ENCODE measurements around the gene LENG8. TPM values are rescaled to one million over a fixed set of nuclear protein-coding genes. Genes with fewer than 3 reads are reported as not detected.

The LENG8 gene
- total and polyA plus RNA-seq, 2 of the 13 experiments (the other 11 are each of a cell fraction or from before 2014, with no cell fraction given): 14.3 to 41.9 TPM

DNA sequence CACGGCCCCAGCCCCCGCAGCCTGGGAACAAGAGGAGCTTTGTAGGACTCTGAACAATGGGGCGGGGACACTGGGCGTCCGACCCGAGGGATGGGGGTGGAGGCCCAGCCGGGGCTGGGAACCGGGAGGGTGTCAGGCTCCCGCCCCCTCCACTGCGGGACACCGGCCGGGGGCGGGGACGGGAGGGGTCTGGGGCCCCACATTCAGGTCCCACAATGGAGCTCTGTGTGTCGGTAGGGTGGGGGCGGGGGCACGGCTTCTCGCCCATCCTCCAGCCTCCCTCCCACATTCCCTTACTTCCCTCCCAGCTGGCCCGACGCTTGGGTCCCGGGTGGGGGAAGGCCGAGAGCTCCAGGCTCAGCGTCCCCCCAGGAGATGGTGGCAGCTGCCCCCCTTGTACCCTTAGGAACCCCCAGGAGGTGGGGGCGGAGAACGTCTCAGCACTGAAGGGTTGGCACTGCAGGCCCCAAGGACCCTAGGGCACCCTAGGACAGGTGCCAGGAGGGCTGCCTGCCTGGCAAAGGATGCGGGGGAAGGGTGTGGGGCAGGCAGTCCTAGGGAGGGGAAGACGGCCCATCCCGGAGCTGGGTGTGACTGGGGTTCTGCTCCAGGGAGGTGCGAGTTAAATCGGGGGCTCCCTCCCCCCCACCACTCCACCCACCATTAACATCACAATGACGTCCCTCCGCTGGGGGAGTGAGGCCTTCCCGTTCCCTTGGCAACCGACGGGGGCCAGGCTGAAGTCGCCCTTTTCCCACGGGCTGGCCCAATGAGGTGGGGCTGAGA, 28.4 kb upstream of the LENG8 start (continued):
- peak; percentile 79 for TF ChIP-seq ZNF609 (CRISPR knock-in tag; IDR thresholded peaks at IDR 0.05; ENCODE audit: borderline replicate concordance)
- TF ChIP-seq, protein P1, sequence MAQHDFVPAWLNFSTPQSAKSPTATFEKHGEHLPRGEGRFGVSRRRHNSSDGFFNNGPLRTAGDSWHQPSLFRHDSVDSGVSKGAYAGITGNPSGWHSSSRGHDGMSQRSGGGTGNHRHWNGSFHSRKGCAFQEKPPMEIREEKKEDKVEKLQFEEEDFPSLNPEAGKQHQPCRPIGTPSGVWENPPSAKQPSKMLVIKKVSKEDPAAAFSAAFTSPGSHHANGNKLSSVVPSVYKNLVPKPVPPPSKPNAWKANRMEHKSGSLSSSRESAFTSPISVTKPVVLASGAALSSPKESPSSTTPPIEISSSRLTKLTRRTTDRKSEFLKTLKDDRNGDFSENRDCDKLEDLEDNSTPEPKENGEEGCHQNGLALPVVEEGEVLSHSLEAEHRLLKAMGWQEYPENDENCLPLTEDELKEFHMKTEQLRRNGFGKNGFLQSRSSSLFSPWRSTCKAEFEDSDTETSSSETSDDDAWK (CRISPR knock-in tag; IDR thresholded peaks at IDR 0.05): no peak
- TF ChIP-seq NFE2L1 (CRISPR knock-in tag; IDR thresholded peaks at IDR 0.05; ENCODE audit: borderline replicate concordance): no peak
- TF ChIP-seq NFE2 (CRISPR knock-in tag; IDR thresholded peaks at IDR 0.05): no peak
- TF ChIP-seq, protein P2, sequence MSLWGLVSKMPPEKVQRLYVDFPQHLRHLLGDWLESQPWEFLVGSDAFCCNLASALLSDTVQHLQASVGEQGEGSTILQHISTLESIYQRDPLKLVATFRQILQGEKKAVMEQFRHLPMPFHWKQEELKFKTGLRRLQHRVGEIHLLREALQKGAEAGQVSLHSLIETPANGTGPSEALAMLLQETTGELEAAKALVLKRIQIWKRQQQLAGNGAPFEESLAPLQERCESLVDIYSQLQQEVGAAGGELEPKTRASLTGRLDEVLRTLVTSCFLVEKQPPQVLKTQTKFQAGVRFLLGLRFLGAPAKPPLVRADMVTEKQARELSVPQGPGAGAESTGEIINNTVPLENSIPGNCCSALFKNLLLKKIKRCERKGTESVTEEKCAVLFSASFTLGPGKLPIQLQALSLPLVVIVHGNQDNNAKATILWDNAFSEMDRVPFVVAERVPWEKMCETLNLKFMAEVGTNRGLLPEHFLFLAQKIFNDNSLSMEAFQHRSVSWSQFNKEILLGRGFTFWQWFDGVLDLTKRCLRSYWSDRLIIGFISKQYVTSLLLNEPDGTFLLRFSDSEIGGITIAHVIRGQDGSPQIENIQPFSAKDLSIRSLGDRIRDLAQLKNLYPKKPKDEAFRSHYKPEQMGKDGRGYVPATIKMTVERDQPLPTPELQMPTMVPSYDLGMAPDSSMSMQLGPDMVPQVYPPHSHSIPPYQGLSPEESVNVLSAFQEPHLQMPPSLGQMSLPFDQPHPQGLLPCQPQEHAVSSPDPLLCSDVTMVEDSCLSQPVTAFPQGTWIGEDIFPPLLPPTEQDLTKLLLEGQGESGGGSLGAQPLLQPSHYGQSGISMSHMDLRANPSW (CRISPR knock-in tag; IDR thresholded peaks at IDR 0.05; ENCODE audit: borderline replicate concordance): no peak
- no peak for TF ChIP-seq ZNF674 (CRISPR knock-in tag; IDR thresholded peaks at IDR 0.05; ENCODE audit: low read depth)
- TF ChIP-seq NAIF1 (CRISPR knock-in tag; IDR thresholded peaks at IDR 0.05; ENCODE audit: borderline replicate concordance): no peak
- TF ChIP-seq ZNF724P (CRISPR knock-in tag; IDR thresholded peaks at IDR 0.05; ENCODE audit: borderline replicate concordance): no peak
- peak; percentile 81 for TF ChIP-seq SALL2 (CRISPR knock-in tag; IDR thresholded peaks at IDR 0.05)
- TF ChIP-seq FOXP4 (CRISPR knock-in tag; IDR thresholded peaks at IDR 0.05): peak; percentile 80
- no peak for TF ChIP-seq HOXA7 (CRISPR knock-in tag; IDR thresholded peaks at IDR 0.05)
- TF ChIP-seq HOXA5 (CRISPR knock-in tag; IDR thresholded peaks at IDR 0.05): no peak
- no peak for TF ChIP-seq GFI1 (CRISPR knock-in tag; IDR thresholded peaks at IDR 0.05; ENCODE audit: borderline replicate concordance)
- TF ChIP-seq ZSCAN9 (CRISPR knock-in tag; IDR thresholded peaks at IDR 0.05; ENCODE audit: borderline replicate concordance): no peak
- no peak for TF ChIP-seq ZNF670 (CRISPR knock-in tag; IDR thresholded peaks at IDR 0.05; ENCODE audit: borderline replicate concordance)
- TF ChIP-seq PAX8 (CRISPR knock-in tag; IDR thresholded peaks at IDR 0.05; ENCODE audit: borderline replicate concordance): 0 out of 2 replicates have a peak, but pooled peaks have one; percentile 37
- no peak; the same call in 1 of the 2 replicates for TF ChIP-seq ZSCAN21 (CRISPR knock-in tag; IDR thresholded peaks at IDR 0.05; ENCODE audit: borderline replicate concordance)

All from HepG2 (cell line).